Measurements from ENCODE around the gene SLC4A7.

SLC4A7 gene

DNA sequence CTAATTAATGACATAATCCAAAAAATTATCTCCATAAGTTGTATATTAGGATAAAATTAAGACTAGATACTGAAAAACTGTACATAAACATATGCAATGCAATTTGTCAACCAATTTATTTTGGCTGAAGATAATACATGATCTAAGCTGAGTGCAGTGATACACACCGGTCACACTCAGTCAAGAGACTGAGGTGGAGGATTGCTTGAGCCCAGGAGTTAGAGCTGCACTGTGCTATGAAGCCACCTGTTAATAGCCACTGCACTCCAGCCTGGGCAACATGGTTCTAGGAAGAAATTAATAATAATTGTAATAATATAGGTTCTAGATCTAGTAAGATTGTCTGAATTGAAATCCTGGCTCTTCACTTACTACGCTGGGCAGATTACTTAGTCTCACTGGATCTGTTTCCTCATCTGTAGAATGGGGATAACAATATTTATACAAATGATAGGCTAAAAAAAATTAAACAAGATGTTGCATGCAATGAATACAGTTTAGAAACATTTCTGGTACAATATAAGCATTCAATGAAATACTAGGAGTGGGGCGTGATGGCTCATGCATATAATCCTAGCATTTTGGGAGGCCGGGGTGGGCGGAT is 15.8 kb downstream of the SLC4A7 start:
- H3K36me3 ChIP-seq (ENCODE audit: control insufficient read depth, insufficient read depth, low read length) = no peaks in the 10 kb centered on the region
- TF ChIP-seq, protein P1, sequence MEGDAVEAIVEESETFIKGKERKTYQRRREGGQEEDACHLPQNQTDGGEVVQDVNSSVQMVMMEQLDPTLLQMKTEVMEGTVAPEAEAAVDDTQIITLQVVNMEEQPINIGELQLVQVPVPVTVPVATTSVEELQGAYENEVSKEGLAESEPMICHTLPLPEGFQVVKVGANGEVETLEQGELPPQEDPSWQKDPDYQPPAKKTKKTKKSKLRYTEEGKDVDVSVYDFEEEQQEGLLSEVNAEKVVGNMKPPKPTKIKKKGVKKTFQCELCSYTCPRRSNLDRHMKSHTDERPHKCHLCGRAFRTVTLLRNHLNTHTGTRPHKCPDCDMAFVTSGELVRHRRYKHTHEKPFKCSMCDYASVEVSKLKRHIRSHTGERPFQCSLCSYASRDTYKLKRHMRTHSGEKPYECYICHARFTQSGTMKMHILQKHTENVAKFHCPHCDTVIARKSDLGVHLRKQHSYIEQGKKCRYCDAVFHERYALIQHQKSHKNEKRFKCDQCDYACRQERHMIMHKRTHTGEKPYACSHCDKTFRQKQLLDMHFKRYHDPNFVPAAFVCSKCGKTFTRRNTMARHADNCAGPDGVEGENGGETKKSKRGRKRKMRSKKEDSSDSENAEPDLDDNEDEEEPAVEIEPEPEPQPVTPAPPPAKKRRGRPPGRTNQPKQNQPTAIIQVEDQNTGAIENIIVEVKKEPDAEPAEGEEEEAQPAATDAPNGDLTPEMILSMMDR (IDR thresholded peaks at IDR 0.05; ENCODE audit: insufficient read depth, low read length, poor library complexity, severe bottlenecking) = no peak
- no peak overlapping the region for H3K4me3 ChIP-seq (replicated peaks; ENCODE audit: low read depth, low read length)
- no peaks in the 10 kb centered on the region for H3K27me3 ChIP-seq (replicated peaks; ENCODE audit: control insufficient read depth, insufficient read depth, low read length)
- DNase-seq (ENCODE audit: extremely low read depth, insufficient read length) = no peak

DNA sequence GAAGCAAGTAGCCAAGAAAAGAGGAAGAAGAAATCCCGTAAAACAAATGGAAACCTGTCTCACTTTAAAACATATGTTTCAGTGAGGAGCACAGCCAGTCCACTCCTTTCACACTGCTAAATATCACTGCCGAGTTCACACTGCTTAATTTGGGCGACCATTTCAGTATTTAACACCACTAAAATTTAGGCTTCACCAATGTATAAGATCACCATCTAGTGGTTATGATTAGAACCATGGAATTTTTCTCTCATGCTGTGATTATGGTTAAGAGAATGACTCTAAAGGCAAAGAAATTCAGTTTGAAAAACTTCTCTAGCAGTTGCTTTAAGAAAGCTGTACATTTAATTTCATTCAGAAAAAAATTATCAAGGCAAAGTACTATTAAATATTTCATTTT is 16.6 kb downstream of the SLC4A7 start:
- TF ChIP-seq, protein P1 (IDR thresholded peaks at IDR 0.05; ENCODE audit: insufficient read depth, low read length, poor library complexity, severe bottlenecking) = peak; percentile 55
- Histone ChIP-seq H3K27me3 (replicated peaks; ENCODE audit: control insufficient read depth, insufficient read depth, low read length) (no peaks in the 10 kb centered on the region), H3K4me3 (replicated peaks; ENCODE audit: low read depth, low read length) (no peak overlapping the region), H3K36me3 (ENCODE audit: control insufficient read depth, insufficient read depth, low read length) (no peaks in the 10 kb centered on the region)
- DNase-seq (ENCODE audit: extremely low read depth, insufficient read length) = no peak

DNA sequence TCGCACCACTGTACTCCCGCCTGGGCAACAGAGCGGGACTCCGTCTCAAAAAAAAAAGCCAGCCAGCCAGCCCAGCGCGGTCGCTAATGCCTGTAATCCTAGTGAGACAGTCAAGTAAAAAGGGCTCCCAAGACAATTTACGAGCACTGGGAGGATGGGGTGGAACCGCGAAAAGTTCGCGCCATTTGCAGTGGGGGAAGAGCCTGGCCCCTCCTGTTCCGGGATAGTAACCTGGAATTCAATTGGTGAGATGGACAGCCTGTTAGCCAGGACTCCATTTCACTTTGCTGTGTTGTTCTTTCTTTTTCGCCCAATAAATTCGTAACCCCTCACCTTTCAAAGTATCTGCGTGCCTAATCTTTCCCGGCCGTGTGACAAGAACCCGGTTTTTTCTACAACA is 19.5 kb downstream of the SLC4A7 start:
- TF ChIP-seq, protein P1 (IDR thresholded peaks at IDR 0.05; ENCODE audit: insufficient read depth, low read length, poor library complexity, severe bottlenecking) = no peak
- Histone ChIP-seq H3K4me3 (replicated peaks; ENCODE audit: low read depth, low read length) (no peak overlapping the region), H3K27me3 (replicated peaks; ENCODE audit: control insufficient read depth, insufficient read depth, low read length) (no peaks in the 10 kb centered on the region), H3K36me3 (ENCODE audit: control insufficient read depth, insufficient read depth, low read length) (no peaks in the 10 kb centered on the region)
- no peak for DNase-seq (ENCODE audit: extremely low read depth, insufficient read length)

DNA sequence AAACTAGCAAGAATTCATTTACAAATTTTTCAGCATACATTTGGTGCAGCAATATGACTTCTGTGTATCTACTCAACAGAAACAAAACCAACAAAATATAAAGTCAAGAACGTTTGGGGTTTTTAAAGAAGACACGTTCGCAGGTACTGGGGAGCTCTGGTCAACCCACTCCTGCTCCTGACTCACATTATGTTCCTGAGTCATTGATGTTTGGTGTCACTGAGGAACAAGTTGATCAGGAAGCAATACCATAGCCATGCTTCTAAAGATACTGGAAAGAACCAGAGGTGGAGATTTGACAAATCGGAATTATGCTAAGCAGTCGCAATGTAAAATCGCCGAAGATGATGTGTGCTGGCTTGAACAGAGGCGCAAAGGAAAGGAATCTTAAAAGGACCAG is 22.0 kb downstream of the SLC4A7 start:
- Histone ChIP-seq H3K4me3 (replicated peaks; ENCODE audit: low read depth, low read length) (no peak overlapping the region), H3K27me3 (replicated peaks; ENCODE audit: control insufficient read depth, insufficient read depth, low read length) (no peaks in the 10 kb centered on the region), H3K36me3 (ENCODE audit: control insufficient read depth, insufficient read depth, low read length) (no peaks in the 10 kb centered on the region)
- TF ChIP-seq, protein P1 (IDR thresholded peaks at IDR 0.05; ENCODE audit: insufficient read depth, low read length, poor library complexity, severe bottlenecking) = no peak
- DNase-seq (ENCODE audit: extremely low read depth, insufficient read length) = no peak

DNA sequence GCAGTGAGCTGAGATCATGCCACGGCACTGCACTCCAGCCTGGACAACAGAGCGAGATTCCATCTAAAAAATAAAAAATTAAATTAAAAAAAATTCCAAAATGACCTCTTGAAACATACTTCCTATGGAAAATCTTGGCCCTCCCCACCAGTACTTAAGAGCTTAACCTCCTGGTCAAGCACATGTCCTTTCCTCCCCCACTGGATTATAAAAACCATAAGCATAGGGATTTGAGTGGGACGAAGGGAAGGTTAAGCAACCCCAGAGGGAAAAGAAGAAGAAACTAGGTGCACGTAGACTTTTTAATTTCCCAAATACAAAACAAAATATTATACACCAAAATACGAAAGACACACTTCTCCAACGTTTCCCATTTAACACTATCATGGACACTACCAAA is 25.3 kb downstream of the SLC4A7 start:
- no peak for DNase-seq (ENCODE audit: extremely low read depth, insufficient read length)
- H3K4me3 ChIP-seq (replicated peaks; ENCODE audit: low read depth, low read length) = no peak overlapping the region
- no peaks in the 10 kb centered on the region for H3K27me3 ChIP-seq (replicated peaks; ENCODE audit: control insufficient read depth, insufficient read depth, low read length)
- TF ChIP-seq, protein P1 (IDR thresholded peaks at IDR 0.05; ENCODE audit: insufficient read depth, low read length, poor library complexity, severe bottlenecking) = no peak
- H3K36me3 ChIP-seq (ENCODE audit: control insufficient read depth, insufficient read depth, low read length) = no peaks in the 10 kb centered on the region

DNA sequence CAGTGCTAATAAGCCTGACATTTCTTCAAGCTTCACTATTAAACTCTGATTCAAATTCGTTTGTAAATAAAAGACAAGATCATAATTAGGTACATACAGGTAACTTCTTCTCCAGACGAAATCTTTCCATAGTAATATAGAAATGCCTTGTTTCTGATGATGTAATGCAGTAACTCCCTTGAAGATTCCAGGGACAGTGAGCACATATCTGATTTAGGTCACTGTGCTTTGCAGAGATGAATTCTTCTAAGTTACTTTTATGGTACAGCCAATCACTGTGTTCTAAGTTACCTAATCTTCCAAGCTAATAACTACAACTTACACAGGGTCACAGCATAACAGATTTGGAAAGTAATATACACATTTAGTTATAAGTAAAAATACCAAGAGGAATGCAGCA is 27.6 kb downstream of the SLC4A7 start:
- H3K27me3 ChIP-seq (replicated peaks; ENCODE audit: control insufficient read depth, insufficient read depth, low read length) = no peaks in the 10 kb centered on the region
- no peak overlapping the region for H3K4me3 ChIP-seq (replicated peaks; ENCODE audit: low read depth, low read length)
- TF ChIP-seq, protein P1 (IDR thresholded peaks at IDR 0.05; ENCODE audit: insufficient read depth, low read length, poor library complexity, severe bottlenecking) = no peak
- H3K36me3 ChIP-seq (ENCODE audit: control insufficient read depth, insufficient read depth, low read length) = no peaks in the 10 kb centered on the region
- DNase-seq (ENCODE audit: extremely low read depth, insufficient read length) = no peak

Measured in GM06990 (cell line).